GM21381 (cell line): Measurements from ENCODE around the gene IL17C.

Experiments used
- ATAC-seq: cut with Tn5 transposase; IDR thresholded peaks from one replicate; pipeline ENCODE4 v1.9.1; 2021; ENCODE audit warnings: mild to moderate bottlenecking, moderate library complexity; ENCODE audit not compliant: unreplicated experiment

Gene IL17C

GRCh38 chr16:88638323-88639230 lies at the start of gene IL17C:
Gene IL17C, plus strand, starts transcription at chr16:88638572. Its CDS starts 70 bp downstream, at chr16:88638642.
- ATAC-seq = no peak

- ATAC-seq = no peak
Measured at GRCh38 chr16:88588754-88589153, 49.6 kb upstream of the IL17C start.

GRCh38 chr16:88589441-88589840 lies 48.9 kb upstream of the IL17C start:
- ATAC-seq = no peak

GRCh38 chr16:88591577-88592021 lies 46.8 kb upstream of the IL17C start:
- ATAC-seq = no peak

DNA sequence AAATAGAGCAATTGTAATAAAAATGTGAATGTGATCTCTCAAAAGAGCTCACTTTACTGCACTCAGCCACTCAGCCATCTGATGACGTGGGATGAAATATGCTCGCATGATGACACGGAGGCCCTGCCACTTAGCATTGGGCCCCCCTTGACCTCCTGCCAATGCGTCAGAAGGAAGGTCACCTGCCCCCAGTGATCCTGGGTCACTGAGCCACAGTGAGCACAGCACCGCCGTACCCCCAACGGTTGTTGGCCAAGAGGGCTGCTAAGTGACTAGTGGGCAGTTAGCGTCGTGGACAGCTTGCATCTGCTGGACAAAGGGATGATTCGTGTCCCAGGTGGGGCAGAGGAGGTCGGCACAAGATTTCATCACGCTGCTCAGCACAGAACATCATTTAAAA lies 45.3 kb upstream of the IL17C start:
- no peak for ATAC-seq

- ATAC-seq = no peak
Measured at GRCh38 chr16:88593489-88593888, 44.9 kb upstream of the IL17C start.

GRCh38 chr16:88593910-88594309 lies 44.5 kb upstream of the IL17C start:
- no peak for ATAC-seq

DNA sequence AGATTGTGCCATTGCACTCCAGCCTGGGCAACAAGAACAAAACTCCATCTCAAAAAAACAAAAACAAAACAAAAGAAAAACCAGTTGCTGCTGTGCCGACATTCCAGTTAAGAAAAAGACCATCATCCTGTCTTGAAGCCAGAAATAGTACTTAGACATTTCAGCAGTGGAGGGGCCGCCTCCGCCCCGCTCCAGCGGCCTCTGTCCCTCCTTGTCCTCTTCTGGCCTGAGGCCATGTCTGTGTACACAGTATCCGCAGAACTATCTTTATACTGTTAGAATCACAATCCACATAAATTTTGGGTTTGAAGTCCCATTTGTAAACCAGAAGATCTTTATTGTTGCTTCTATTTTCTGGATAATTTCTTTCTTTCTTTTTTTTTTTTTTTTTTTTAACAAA lies 43.3 kb upstream of the IL17C start:
- ATAC-seq = no peak

DNA sequence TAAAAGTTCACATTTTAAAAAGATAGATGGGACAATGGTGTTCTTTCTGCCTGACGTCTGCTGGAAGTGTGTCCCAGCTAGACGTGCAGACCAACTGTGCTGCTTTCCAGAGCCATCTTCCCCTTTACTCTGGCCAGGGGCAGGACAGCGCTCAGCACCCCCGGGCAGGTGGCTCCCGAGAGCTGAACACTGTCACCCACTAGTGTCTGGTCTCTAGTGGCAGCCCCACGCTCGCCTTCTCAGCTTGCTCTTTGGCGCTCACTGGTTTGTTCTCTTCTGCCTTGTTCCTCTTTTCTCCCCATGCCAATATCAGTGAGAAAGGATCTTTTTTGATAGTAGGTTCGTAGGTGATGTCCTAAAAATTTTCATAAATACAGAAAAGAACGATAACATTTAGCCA lies 42.5 kb upstream of the IL17C start:
- no peak for ATAC-seq

DNA sequence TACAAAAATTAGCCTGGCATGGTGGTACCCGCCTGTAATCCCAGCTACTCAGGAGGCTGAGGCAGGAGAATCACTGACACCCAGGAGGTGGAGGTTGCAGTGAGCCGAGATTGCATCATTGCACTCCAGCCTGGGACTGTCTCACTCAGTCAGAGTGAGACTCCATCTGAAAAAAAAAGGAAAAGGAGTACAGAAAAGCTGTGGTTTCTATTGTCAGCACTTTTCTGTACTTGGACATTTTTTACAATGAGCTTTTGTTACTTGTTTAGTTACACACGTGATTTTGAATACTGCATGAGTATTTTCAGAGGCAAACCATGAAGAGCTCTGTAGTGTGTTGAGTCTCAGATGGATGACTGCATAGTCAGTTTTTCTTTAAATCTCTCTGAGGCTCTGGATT lies 41.9 kb upstream of the IL17C start:
- no peak for ATAC-seq

DNA sequence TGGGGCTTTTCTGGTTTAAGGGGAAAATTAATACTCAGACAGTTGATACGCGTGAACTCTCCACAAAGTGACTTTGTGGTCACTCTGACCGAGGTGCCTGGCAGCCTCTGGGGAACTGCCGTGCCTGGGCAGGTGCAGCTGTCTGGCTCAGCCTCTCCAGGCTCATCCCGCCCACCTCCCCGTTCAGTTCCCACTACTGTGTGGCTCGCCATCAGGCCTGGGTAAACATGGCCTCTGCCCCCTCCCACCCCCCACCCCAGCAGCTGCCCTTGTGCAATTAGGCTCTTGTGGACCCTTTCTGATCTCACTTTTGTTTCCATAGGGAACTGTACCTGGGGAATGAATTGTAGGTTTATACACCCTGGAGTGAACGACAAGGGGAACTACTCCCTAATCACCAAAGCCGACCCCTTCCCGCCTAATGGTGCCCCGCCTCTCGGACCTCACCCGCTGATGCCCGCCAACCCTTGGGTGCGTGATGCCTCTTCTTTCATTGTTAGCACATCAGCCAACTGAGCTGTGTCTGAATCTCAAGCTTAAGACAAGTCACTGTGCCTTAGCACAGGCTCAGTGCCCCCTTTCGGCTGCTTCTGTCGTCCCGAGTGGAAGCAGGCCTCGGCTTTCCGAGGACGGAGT lies 40.4 kb upstream of the IL17C start:
- ATAC-seq = no peak

DNA sequence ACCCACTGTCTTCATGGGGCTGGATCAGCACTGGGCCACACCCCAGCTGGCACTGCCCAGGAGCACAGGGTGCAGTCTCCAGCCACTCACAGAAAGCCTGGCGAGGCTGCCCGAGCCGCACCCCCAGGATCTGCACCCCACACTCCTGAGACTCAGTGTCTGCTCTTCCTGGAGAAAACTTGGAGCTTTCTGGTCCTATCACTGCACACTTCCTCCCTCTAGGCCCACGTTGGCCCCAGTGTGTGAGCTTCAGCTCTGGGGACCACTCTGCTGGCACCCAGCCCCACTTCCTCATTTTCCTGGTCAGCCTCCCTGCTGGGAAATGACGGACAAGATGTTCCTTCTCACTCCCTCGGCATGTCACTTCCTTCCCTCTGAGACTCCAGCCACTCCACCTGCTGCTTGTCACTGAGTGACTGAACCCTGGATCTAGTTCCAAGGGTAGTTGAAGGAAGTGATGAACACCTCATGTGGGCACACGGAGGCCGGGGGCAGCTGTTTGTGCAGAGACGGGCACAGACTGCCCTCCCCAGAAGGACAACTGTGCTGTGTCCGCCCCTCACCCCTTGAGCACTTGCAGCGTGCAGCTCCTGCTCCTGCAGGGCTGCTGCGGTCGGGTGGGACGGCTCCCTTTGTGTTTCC lies 39.2 kb upstream of the IL17C start:
- ATAC-seq = no peak

DNA sequence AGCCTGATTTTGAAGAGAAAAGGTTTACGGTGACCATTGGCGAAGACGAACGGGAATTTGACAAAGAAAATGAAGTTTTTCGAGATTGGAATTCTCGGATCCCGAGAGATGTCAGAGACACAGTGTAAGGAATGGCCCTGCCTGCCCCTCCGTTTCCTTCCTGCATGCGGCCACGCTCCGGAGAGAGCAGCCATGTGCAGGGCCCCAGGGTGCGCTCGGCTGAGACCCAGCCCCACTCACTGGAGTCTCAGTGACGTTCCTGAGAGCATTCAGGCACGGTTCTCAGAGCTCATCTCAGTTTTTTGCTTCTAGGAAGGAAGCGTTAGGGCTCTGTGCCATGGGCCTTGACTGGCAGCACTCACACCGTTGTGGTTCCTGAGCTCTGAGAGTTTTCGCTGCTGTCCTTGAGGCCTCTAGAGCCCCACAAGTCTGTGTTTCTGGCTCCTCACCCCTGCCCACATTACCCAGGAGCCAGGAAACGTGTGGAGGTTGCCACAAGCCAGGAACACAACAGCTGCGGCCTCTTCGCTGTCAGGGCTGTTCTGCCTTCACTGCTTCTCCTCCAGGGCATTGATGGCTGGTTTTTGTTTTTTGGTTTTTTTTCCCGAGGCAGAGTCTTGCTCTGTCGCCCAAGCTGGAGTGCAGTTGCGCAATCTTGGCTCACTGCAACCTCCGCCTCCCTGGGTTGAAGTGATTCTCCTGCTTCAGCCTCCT lies 38.4 kb upstream of the IL17C start:
- no peak for ATAC-seq

- ATAC-seq = no peak
Measured at GRCh38 chr16:88600539-88600896, 37.9 kb upstream of the IL17C start.

- ATAC-seq = no peak
Measured at GRCh38 chr16:88601313-88602036, 36.9 kb upstream of the IL17C start.

- no peak for ATAC-seq
Measured at GRCh38 chr16:88602091-88602490, 36.3 kb upstream of the IL17C start.

GRCh38 chr16:88605186-88606147 lies 32.9 kb upstream of the IL17C start:
- ATAC-seq = no peak

GRCh38 chr16:88606148-88606757 lies 32.1 kb upstream of the IL17C start:
- ATAC-seq = no peak

GRCh38 chr16:88608076-88608475 lies 30.3 kb upstream of the IL17C start:
- ATAC-seq = no peak
